Panc1 (cell line): ENCODE measurements around the gene TNFSF12.

ENCODE experiments used
- CTCF ChIP-seq: fragments of 450-650 bp; IDR thresholded peaks from 2 replicates; pipeline ENCODE4 v1.5.1; 2017; ENCODE audit warnings: mild to moderate bottlenecking
- POLR2AphosphoS5 ChIP-seq: IDR thresholded peaks from 2 replicates; pipeline ENCODE4 v1.6.1; 2012; ENCODE audit warnings: mild to moderate bottlenecking, low read depth, low read length, moderate library complexity
- REST ChIP-seq, 2 experiments: IDR thresholded peaks; 2 replicates each; pipeline ENCODE4 v1.6.1; 2011 to 2012; ENCODE audit warnings: low read depth in 2 of 2, control low read depth in 1 of 2, low read length in 1 of 2, mild to moderate bottlenecking in 1 of 2, moderate library complexity in 1 of 2; ENCODE audit not compliant: insufficient read depth in 1 of 2
- SIN3A ChIP-seq: IDR thresholded peaks from 2 replicates; pipeline ENCODE4 v1.6.1; 2012; ENCODE audit warnings: low read depth, mild to moderate bottlenecking, low read length, moderate library complexity, borderline replicate concordance; ENCODE audit not compliant: insufficient read depth

GRCh38 chr17:7582396-7583252 is 33.8 kb downstream of the TNFSF12 start:
- TF ChIP-seq CTCF (no peak; the same call in 1 of the 2 replicates), POLR2AphosphoS5 (no peak), REST (IDR thresholded peaks at IDR 0.05; ENCODE audit: insufficient read depth in 1 of 2, low read depth in 2 of 2, low read length in 1 of 2) (no peak), SIN3A (no peak)
